ENCODE results near the gene SMIM38.
"Not testable (repeated sequence)": the region's sequence is repeated elsewhere in the genome, so short reads cannot be mapped to it uniquely, and the experiment has no call there.

Gene SMIM38

DNA sequence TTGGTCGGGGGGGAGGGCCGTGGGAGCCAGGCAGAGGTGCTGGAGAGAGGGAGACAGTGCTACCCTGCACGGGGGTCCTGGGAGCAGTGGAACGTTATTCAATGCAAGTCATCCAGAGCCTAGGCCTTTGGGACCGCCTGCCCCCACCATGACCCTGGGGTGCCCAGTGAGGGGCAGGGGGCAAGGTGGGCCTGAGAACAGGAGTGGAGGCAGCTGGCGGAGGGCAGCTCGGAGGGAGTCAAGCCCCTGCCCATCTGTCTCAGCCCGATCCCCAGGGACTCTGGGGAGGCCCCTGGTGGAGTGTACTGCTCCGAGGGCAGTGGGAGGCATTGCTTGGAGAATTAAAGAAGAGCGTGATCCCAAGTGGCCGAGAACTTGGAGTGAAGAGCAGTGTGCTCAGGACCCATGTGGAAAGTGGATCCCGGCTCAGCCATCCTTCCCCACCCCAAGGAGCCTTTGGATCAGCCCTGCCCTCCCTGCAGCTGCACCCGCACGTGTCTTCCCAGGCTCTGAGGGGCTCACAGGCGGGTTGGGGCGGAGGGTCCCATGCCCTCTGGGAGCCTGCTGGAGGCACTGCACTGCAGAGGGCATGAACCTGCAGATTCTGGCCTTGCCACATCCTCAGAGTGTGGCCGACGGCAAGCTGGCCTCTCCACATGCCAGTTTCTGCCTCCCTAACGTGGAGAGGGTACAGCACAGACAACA lies 34.0 kb upstream of the SMIM38 start:
- DNase-seq = no peak

DNA sequence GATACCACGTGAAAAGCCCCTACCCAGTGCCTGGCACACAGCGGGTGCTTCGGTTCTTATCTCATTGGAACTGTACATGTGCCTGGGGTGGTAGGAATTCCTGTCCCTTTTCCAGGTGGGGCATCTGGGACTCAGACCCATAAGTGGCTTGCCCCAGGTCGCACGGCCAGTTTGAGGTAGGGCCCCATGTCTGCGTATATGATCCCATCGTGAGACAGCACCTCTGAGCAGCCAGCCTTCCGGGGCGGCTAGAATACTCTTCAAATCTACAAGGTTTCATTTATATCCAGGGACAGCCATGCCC lies 33.5 kb upstream of the SMIM38 start:
- no peak for DNase-seq

DNA sequence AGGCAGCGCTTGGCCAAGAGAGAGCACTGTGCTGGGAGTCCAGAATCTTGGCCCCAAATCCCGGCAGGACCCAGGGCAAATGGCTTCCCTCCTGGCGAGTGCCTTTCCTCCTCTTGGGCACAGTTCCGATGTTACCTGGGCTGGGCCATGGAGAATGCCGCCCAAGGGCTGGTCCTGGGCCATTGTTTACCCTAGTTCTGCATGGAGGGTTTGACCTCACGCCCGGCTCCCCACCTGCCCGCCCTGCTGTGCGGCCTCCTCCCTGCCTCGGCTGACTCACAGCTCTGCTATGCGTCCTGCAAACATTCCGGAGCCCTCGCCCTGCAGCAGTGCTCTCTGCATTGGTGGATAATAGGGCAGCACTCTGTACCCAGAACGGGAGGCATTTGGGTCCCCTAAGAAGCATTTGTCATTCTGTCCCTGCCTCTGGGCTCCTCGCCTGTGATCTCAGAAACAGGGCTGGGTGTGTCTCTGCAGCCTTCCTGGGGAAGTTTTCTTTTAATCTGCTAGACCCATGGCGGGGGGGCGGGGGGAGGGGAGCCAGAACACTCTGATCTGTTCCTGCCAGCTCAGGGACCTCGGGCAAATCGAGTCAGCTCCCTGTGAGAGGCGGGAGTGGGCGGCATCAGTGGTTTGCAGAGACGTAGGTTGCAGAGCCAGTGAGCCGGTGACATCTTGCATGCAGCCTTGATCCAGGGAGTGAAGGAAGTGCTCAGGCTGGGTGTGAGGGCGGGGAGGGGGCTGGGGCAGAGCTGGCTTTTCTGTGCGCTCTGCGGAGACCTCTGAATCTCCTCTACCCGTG lies 32.9 kb upstream of the SMIM38 start:
- DNase-seq = peak in 37 of 56 donors; percentile 7 to 83 (median 47)

DNA sequence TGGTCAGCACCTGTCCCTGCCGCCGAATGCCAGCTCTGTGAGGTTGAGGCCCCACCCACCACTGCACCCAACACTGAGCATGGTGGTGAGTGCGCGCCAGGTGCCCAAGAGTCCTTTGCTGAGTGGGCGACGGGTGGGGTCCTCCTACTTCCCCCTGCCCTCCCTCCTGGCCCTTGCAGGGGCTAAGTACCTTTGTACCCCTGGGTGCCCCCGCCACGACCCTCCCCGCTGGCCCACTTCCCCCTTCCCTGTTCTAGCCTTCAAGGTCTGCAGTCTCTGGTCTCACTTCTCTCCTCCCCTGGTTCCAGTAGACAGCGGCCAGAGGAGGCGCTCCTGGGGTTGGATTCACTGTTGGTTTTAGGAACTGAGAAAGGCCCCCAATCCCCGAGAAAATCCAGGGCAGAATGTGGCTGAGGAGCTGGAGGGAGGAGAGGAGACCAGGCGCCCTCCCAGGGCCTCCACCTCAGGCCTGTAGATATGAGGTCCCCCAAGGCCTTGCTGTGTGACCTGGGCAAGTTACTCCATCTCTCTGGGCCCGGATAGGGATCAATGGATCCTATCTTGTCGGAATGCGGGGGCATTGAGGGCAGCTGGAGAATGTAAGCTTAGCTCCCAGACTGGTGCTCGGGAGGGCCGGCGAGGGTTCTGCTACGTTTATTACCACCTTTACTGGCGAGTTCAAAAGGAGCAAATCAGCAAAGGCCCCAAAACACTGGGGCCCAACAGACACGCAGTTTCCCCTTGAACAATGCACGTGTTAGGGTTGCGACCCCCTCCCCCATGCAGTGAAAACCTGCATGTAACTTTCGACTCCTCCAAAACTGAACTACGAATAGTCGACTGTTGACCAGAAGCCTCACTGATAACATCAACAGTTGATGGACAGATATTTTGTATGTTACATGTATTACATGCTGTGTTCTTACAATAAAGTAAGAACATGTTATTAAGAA lies 31.9 kb upstream of the SMIM38 start:
- DNase-seq = no peak

DNA sequence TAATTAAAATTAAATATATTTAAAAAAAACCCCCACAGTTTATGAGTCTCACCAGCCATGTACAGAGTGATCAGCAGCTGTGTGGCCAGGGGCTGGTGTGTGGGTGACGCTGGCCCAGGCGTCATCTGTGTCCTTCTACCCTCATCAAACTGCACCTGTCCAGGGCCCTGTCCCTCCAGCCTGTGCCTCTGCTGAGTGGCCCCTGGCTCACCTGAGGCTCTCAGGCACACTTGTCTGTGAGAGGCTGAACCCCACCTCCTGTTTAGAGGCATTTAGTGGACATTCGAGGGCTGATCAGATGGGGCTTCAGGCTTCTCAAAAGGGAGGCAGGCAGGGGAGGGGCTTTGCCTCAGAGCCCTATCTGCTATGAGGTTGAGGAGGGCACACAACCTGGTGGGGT lies 29.9 kb upstream of the SMIM38 start:
- no peak for DNase-seq

DNA sequence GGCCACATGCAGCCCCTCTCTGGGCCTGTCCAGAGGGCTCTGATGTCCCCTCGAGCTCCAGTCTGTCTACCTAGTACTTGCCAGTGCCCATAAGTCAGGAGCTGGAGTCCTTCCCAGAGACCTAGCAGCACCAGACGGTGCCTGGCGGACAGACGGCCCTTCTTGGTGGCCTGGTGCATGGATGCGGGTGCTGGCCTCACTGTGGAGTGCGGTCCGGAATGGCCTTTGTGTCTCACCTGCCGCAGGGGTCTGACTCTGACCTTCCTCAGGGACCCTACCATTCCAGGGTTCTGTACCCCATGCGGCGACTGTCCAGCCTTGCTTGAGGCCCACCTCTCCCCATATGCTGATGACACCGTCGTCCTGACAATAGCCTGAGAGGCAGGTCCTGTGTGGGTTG lies 29.4 kb upstream of the SMIM38 start:
- no peak for DNase-seq

DNA sequence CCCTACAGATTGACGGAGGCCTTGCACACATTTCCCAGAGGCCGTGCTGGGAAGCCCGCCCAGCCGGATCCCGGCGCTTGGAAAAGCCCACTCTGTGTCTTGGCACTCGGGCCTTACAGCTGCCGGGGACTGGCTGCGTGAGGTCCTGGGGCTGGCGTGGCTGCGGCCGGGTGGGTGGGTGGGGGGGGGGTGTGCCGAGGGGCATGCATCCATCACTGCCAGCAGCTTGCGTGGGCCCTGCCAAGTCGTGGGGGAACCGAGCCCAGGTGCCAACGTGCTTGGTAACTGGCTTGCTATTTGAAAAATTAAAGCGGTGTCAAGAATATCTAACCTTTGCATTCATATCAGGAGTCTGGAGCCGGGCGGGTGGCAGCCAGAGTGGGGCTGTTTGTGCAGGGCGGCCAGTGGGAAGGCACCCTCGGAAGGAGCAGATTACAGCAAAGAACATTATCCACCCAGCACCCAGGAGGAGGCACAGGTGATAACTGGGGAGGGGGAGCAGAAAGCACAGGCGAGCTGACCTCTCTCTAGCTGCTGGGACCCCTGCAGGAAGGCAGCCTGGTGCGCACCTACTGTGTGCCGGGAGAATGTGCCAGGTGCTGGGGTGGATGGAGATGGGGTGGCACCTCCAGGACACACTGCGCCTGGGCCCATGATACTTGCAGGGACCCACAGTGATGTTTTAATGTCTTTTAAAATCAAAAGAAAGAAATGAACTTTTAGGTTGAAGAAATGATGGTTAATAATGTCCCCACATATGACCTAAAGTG lies 28.5 kb upstream of the SMIM38 start:
- DNase-seq = peak in 2 of 56 donors; percentile 37 to 40

DNA sequence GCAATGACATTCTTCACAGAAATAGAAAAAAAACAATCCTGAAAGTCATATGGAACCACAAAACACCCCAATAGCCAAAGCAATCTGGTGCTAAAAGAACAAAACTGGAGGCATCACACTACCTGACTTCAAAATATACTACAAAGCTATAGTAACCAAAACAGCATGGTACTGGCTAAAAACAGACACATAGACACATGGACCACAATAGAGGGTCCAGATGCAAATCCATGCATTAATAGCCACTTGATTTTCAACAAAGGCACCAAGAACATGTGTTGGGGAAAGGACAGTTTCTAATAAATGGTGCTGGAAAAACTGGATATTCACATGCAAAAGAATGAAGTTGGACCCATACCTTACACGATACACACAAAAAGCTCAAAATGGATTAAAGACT lies 27.9 kb upstream of the SMIM38 start:
- no peak for DNase-seq

DNA sequence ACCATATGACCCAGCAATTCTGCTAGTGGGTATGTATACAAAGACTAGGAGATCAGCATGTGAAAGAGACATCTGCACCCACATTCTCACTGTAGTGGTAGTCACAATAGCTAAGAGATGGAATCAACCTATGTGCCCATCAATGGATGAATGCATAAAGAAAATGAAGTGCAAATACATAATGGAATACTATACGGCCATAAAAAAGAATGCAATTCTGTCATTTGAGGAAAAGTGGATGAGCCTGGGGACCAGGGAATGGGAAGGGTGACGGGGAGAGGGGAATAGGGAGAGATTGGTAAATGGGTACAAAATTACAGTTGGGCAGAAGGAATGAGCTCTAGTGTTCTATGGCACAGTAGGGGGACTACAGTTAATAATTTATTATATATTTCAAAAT lies 26.7 kb upstream of the SMIM38 start:
- DNase-seq = no peak

DNA sequence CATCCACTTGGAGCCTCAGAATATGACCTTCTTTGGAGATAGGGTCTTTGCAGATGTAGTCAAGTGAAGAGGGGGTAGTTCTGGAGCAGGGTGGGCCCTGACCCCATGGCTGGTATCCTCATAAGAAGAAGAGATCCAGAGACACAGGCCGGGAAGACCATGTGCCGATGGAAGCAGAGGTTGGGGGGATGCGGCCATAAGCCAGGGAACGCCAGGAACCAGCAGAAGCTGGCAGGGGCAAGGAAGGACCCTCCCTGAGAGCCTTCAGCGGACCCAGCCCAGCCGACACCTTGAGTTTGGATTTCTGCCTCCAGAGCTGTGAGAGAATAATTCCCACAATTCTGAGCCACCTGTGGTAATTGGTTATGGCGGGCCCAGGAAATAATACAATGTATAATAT lies 26.1 kb upstream of the SMIM38 start:
- DNase-seq = no peak

DNA sequence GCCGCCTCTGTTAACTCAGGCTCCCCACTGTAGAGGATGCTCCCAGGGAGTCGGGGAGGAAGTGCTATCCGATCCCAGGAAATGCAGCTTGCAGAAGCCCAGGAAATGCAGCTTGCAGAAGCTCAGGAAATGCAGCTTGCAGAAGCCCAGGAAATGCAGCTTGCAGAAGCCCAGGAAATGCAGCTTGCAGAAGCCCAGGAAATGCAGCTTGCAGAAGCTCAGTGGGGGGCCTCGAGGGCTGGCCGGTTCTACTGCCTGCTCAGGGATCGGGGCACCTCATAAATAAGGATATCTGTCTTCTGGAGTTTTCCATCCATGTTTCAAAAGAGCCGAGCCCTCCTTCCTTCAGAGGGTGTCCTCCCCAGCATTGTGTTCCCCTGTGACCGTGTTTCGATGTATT lies 25.1 kb upstream of the SMIM38 start:
- no peak for DNase-seq

DNA sequence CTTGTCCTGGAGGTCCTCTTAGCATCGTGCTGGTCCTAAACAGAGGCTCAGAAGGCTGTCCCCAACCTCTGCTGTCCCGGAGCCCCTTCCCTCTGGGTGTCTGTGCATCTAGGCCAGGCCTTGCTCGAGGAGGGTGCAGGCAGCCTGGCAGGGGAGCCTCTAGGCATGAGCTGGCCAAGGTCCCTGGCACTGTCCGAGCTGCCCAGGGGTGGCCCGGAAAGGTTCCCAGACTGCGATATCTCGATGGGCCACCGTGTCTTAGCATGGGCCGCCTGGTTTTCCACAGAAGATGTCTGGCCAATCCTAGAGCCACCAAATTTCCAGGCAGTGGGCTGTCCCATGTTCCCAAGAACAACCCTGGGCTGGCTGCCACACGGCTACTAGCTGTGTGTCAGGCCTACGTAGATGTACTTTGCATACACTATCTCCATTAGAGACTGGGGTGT lies 24.6 kb upstream of the SMIM38 start:
- DNase-seq = no peak

DNA sequence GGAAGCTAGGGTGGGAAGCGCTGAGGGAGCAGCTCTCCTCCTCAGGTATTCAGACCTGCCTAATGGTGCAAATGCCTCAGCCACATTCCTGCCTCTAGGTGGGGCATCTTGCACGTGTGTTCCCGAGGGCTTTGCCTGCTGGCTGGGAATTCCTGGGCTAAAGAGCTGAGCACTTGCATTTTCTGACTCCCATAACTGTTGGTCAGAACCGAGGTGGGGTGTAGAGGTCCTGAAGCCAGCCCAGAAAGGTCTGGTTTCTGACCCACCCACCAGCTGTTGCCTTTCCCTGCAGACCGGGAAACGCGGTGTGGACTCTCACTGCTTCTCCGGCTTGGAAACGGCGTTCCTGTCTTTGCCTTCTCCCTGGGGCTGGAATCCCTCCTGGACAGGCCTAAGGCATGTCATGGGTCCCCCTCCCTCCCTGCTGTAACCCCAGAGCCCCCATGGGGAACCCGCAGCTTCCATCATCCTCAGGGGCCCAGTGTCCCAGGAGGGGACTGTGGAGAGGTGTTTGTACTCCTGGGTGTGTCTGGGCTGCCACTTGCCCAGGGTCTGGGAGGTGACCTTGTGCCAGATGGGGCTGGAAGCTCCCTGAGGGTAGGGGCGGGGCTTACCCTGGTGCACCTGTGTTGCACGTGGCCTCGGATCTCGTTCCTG lies 24.0 kb upstream of the SMIM38 start:
- peak in 28 of 56 donors; percentile 3 to 65 (median 24) for DNase-seq

DNA sequence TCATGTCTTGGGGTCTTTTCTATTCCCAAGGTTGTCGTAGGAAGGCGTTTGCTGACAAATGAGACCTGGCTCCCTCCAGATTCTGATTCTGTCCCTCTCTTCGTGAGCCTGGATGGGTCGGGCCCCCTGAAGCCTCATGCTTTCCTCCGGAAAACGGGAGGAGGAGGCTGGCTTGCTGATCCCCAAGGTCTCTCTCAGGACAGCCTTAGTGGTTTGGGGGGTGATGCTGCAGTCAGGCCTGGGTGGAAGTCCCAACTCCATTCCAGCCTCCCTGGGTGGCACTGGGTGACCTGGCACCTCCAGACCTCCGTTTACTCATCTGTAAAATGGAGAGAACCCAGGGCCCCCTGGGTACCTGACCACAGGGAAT lies 23.4 kb upstream of the SMIM38 start:
- no peak for DNase-seq

DNA sequence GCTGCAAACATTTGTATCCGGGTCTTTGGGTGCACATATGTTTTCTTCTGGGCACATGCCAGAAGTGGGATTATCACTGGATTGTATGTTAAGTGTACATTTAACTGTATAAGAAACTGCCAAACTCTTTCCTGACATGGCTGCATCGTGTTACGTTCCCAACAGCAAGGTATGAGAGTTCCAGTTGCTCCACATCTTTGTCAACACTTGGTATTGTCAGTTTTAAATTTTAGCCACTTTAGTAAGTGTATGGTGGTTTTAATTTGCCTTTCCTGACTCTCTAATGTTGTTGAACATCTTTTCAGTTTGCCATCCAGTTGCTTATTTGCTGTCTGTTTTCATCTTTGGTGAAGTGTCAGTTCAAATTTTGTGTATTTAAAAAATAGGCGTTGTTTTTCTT lies 22.5 kb upstream of the SMIM38 start:
- DNase-seq = no peak

DNA sequence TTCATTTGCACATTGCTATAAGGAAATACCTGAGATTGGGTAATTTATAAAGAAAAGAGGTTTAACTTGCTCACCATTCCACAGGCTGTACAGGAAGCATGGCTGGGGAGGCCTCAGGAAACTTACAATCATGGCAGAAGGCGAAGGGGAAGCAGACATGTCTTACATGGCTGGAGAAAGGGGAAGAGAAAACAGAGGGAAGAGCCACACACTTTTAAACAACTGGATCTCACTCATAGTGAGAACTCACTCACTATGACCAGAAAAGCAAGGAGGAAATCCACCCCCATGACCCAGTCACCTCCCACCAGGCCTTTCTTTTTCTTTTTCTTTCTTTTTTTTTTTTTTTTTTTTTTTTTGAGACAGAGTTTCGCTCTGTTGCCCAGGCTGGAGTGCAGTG lies 21.6 kb upstream of the SMIM38 start:
- DNase-seq = not testable (repeated sequence)

DNA sequence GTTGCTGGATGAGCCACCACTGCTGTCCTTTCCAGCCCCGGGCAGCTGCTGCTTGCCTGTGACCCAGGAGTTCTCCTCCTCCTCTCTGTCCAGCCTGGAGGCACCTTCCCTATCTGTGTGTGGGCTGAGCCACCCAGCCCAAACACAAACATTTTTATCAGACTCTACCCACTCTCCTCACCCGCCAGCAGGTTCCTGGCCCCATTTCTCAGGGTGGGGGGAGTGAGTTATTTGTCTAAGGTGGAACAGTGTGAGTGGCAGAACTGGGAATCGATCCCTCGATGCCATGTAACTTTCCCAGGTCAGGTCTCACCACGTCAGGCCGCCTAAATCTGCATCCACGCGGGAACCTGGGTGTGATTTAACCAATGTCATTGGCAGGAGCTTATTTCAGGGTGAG lies 20.8 kb upstream of the SMIM38 start:
- DNase-seq = no peak

DNA sequence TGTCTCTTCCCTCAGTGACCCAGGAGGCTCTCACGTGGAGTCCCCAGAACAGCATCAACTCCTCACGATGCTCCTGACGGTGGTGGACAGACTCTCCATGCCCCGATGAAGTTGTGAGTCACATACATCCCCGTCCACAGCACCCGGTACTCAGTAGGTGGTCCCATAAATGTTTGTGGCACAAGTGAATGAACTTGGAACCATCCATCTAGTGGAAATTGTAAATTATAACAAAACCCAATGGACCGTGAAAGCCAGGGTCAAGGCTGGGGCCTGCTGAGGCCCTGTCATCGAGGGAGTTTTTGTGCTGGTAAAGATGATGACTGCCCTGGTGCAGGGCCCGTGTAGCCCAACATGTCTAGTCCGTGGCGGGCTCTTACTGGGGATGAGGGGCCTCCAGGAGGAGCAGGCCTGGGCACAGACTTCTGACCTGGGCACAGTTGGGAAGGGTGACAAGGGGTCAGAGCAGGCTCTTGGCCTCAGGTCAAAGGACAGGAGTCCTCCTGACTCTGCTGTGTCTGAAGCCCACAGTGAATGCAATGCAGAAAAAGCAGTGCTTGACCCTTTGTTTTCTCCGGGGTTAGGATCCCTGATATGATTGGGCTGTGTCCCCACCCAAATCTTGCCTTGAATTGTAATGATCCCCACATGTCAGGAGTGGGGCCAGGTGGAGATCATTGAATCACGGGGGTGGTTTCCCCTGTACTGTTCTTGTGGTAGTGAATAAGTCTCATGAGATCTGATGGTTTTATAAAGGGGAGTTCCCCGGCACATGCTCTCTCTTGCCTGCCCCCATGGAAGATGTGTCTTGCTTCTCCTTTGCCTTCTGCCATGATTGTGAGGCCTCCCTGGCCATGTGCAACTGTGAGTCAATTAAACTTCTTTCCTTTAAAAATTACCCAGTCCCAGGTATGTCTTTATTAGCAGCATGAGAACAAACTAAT lies 20.0 kb upstream of the SMIM38 start:
- DNase-seq = no peak

DNA sequence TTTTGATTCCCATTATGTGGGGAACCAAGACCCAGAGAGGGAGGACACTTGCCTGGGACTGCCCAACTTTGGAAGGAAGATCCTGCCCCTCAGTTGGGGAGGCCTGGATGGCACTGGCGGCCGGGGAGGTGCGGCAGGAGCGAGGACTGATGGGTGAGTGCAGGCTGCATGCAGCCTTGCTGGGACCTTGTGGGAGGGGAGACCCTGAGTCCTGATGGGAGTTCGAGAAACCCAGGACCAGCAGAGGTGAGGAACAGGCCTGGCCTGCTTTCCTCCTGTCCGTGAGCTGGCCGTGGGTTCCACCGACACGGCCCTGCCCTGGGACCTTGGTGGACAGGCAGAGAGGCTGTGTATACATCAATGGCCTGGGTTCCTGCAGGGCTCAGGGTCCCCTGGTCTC lies 19.3 kb upstream of the SMIM38 start:
- no peak for DNase-seq
